Ovary (tissue), 9 donors: Measurements from ENCODE around the gene INPP5B. TPM values are rescaled to one million over a fixed set of nuclear protein-coding genes. Genes with fewer than 3 reads are reported as not detected.

Experiments used
- DNase-seq, 5 donors: peaks; one replicate each; pipeline ENCODE4 v3.0.0-alpha.2; 2019 to 2020
- H3K27ac ChIP-seq, 2 donors: fragments of 200-600 bp; one replicate each; pipeline versions ENCODE4 v1.5.1 to v1.8.0; 2019 to 2022
- H3K27me3 ChIP-seq: fragments of 200-600 bp; one replicate; pipeline ENCODE4 v1.8.0; 2022
- H3K36me3 ChIP-seq: fragments of 200-600 bp; sonication (generic); one replicate; pipeline ENCODE4 v1.5.1; 2019
- H3K4me1 ChIP-seq: one replicate; pipeline ENCODE4 v1.8.1; 2013; ENCODE audit warnings: mild to moderate bottlenecking, moderate library complexity; ENCODE audit not compliant: insufficient read depth
- H3K4me3 ChIP-seq: fragments of 200-600 bp; sonication (generic); one replicate; pipeline ENCODE4 v1.5.1; 2017
- H3K9me3 ChIP-seq, 2 donors: fragments of 200-600 bp in 1 of 2; sonication (generic) in 1 of 2; one replicate each; pipeline versions ENCODE4 v1.5.1 to v1.8.1; 2013 to 2019; ENCODE audit warnings: mild to moderate bottlenecking in 1 of 2, moderate library complexity in 1 of 2
- CTCF ChIP-seq, 3 donors: fragments of 450-650 bp in 2 of 3; fragments of 200-600 bp in 1 of 3; IDR thresholded peaks; one replicate each; pipeline versions ENCODE4 v1.5.1 to v1.8.0; 2016 to 2022; ENCODE audit warnings: antibody characterized with exemption in 3 of 3, mild to moderate bottlenecking in 1 of 3
- EP300 ChIP-seq: sonication (generic); formaldehyde crosslinking; IDR thresholded peaks from one replicate; pipeline ENCODE4 v1.6.1; 2017; ENCODE audit warnings: antibody characterized with exemption
- POLR2A ChIP-seq: fragments of 450-650 bp; IDR thresholded peaks from one replicate; pipeline ENCODE4 v1.6.1; 2017; ENCODE audit warnings: antibody characterized with exemption, mild to moderate bottlenecking, moderate library complexity
- WGBS, 3 donors: extraction: QIAGEN DNeasy Blood & Tissue Kit in 1 of 3; methylation state at CpG; one replicate each; pipeline versions ENCODE4 v1.1.5 to v1.1.7; 2013 to 2017; 5-methylcytosine and 5-hydroxymethylcytosine counted together
- intact Hi-C, 4 donors: fragments of 100-400 bp; cut with DNase I; formaldehyde crosslinking; loops; one replicate each; pipeline versions ENCODE4 v1.11.0 to v1.15.1; 2022 to 2023
- polyA plus RNA-seq, 2 donors: library from polyadenylated mRNA; stranded (reverse); fragments of 200-250 nt in 1 of 2; fragments of 350-450 nt in 1 of 2; fragmentation: Illumina TruSeq in 1 of 2; extraction: RNeasy Lipid Tissue Mini Kit (QIAGEN cat#74804) in 1 of 2; gene quantifications; one replicate each; pipeline ENCODE4 v1.2.3, GENCODE V29; 2013 to 2014
- total RNA-seq, 7 donors: library from RNA; depleted of rRNA in 2 of 7; stranded (reverse); fragments of >200 nt in 2 of 7; fragmentation: NEBNext Ultra II Directional in 3 of 7; extraction: Animal tissue kit (Norgen Biotek cat#: 25700) in 3 of 7; gene quantifications; one replicate each; pipeline versions ENCODE4 v1.1.0 to v1.2.4, GENCODE V29; 2016 to 2023
- donor health status: DM: no; HTN: no; CAD: no; lungs with moderate emphysema.
- donor health status: DM: no; HTN: no; CAD: no.
- donor health status: Bipolar disorder and iron deficiency.
- donor health status: DM: yes; HTN: yes; CAD: no.
- donor health status: DM: no; HTN: no; CAD: no.
- donor health status: DM: yes; HTN: yes; CAD: no.

INPP5B gene
- total and polyA plus RNA-seq, 9 donors: 23.2 to 68.5 (median 33.5) TPM

GRCh38 chr1:37866491-37866890 is 80.4 kb downstream of the INPP5B start:
- Histone ChIP-seq H3K27me3 (no peaks in the 10 kb centered on the region), H3K36me3 (no peaks in the 10 kb centered on the region), H3K4me1 (no peaks in the 10 kb centered on the region), H3K9me3 (no peaks in the 10 kb centered on the region), H3K27ac (no peak overlapping the region), H3K4me3 (no peak overlapping the region)
- no peak for DNase-seq
- intact Hi-C loops: loop anchor here in 1 of 4 donors (10.0 kb wide), 1 partner anchor 52 kb away; no protein-coding TSS in a partner anchor
- WGBS, 3 donors: 99 to 100% (median 100%) methylated on average over 1 of the region's 1 CpG
- TF ChIP-seq EP300 (no peak), CTCF (IDR thresholded peaks at IDR 0.05) (no peak), POLR2A (no peak)

DNA sequence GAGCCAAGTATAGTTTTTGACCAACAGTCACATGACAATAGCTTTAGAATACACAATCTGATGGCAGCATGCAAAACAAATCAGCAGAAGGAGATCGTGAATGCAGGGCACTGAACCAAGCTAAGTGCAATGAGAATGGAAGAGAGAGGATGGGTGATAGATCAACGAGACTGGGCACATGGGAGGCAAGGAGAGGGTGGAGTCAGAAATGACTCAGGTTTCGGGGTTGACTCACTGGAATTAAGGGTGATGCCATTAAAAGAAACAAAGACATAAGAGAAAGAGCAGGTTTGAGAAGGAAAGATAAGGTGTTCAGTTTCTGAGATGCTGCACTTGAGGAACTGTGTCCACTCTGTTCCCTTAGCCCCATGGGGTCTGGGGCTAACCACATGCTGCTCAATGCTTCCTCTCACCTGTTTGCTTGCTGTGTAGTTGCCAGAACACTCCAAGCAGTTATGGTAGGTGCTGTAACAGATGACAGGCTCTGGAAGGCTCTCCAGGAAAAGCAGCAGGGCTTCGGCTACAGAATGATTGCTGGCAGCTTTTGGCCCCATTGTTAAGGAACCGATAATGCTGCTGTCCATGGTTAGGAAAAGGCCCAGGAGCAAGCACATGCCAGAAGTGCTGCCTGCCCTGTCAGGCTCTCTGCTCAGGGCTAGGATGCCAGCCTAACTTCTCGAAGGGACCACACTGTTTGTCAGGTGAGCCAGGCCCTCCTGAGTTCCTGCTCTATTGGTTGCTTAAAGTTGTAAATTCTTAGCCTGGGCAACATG is 81.3 kb downstream of the INPP5B start:
- 87 to 92% (median 88%) methylated on average over 6 of the region's 6 CpGs for WGBS, 3 donors
- Histone ChIP-seq H3K27me3 (no peaks in the 10 kb centered on the region), H3K27ac (no peak overlapping the region), H3K36me3 (no peaks in the 10 kb centered on the region), H3K9me3 (no peaks in the 10 kb centered on the region), H3K4me1 (no peaks in the 10 kb centered on the region), H3K4me3 (no peak overlapping the region)
- TF ChIP-seq EP300: no peak
- intact Hi-C loops: loop anchor here in 1 of 4 donors (10.0 kb wide), 1 partner anchor 51 kb away; no protein-coding TSS in a partner anchor
- DNase-seq: no peak

DNA sequence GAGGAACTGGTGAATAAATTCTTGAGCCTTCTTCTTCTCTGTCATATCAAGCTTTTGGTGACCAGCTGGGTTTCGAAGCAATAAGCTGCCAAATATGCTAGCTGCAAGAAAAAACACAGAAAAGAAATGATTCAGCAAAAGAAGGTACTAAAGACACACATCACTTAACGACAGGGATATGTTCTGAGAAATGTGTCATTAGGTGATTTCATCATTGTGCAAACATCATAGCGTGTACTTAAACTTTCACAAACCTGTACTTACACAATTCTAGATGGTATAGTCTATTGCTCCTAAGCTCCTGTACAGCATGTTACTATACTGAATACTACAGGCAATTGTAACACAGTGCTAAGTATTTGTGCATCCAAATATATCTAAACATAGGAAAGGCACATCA is 84.5 kb downstream of the INPP5B start:
- TF ChIP-seq EP300: no peak
- TF ChIP-seq CTCF (IDR thresholded peaks at IDR 0.05): no peak
- no peak for TF ChIP-seq POLR2A
- 82 to 89% (median 86%) methylated on average over 3 of the region's 3 CpGs for WGBS, 3 donors
- Histone ChIP-seq H3K9me3 (no peaks in the 10 kb centered on the region), H3K4me1 (peaks cover 3% of the 10 kb centered on the region), H3K27ac (no peak overlapping the region), H3K27me3 (no peaks in the 10 kb centered on the region), H3K36me3 (no peaks in the 10 kb centered on the region), H3K4me3 (no peak overlapping the region)
- intact Hi-C loops: loop anchor here in 2 of 4 donors (5.0 to 10.0 kb wide), 2 partner anchors 48 to 55 kb away; partner anchors contain the start of genes C1orf122 (in 1 of the 2) and YRDC (in 1 of the 2)
- DNase-seq: no peak

DNA sequence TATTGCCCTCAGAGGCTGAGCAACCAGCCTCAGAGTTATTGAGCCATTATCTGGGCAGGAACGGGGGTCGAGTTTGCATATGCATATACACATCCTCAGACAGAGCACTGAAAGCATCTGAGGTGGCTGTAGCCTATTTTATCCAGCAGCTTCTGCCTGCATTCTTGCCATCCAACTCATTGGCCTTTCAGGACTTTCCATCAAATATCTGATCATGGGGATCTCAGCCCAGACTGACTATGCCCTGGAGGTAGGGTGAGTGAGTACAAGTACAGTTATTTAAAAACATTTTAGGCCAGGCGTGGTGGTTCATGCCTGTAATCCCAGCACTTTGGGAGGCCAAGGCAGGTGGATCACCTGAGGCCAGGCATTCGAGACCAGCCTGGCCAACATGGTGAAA is 85.7 kb downstream of the INPP5B start:
- Histone ChIP-seq H3K27me3 (no peaks in the 10 kb centered on the region), H3K4me3 (no peak overlapping the region), H3K4me1 (peaks cover 3% of the 10 kb centered on the region), H3K9me3 (no peaks in the 10 kb centered on the region), H3K27ac (no peak overlapping the region), H3K36me3 (no peaks in the 10 kb centered on the region)
- TF ChIP-seq CTCF (IDR thresholded peaks at IDR 0.05): no peak
- no peak for TF ChIP-seq EP300
- no peak for TF ChIP-seq POLR2A
- intact Hi-C loops: loop anchor here in 2 of 4 donors (5.0 to 10.0 kb wide), 2 partner anchors 46 to 54 kb away; partner anchors contain the start of genes C1orf122 (in 1 of the 2) and YRDC (in 1 of the 2)
- 85 to 91% (median 88%) methylated on average over 4 of the region's 4 CpGs for WGBS, 3 donors
- DNase-seq: no peak

DNA sequence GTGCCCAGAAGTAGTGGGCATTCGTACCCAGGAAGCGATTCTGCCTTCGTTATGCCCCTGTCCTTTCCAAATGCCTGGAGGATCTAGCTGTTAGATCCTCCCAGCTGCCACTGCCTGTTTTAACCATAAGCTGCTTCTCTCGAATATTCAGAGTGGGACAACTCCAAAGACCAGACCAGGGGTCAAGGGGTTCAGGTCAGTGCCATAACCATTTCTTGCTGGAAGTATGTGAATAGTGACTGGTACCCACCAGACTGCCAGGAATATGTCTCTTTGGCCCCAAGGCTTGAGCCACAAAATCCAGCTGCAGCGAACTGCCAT is 86.5 kb downstream of the INPP5B start:
- H3K36me3 ChIP-seq: no peaks in the 10 kb centered on the region

More for the DNA sequence above, 86.5 kb downstream of the INPP5B start:
- Histone ChIP-seq H3K4me3 (peak overlapping the region; percentile 91), H3K27me3 (no peaks in the 10 kb centered on the region), H3K4me1 (peaks cover 4% of the 10 kb centered on the region), H3K9me3 (no peaks in the 10 kb centered on the region), H3K27ac (peak overlapping the region; percentile 71 to 84)
- 19 to 22% (median 21%) methylated on average over 5 of the region's 5 CpGs for WGBS, 3 donors
- TF ChIP-seq POLR2A: no peak
- TF ChIP-seq EP300: no peak
- no peak for TF ChIP-seq CTCF (IDR thresholded peaks at IDR 0.05)
- no peak for DNase-seq
- intact Hi-C loops: loop anchor here in 2 of 4 donors (5.0 to 10.0 kb wide), 2 partner anchors 46 to 53 kb away; partner anchors contain the start of genes C1orf122 (in 1 of the 2) and YRDC (in 1 of the 2)
